GM13977 (cell line): Measurements from ENCODE around the gene SGK1.

Experiments used
- DNase-seq: peaks from one replicate; pipeline ENCODE4 v3.0.0; 2012; ENCODE audit warnings: low spot score
- in situ Hi-C: fragments of 300-500 bp; cut with MboI; formaldehyde crosslinking; loops from one replicate; pipeline ENCODE4 v1.12.0; 2022; ENCODE audit warnings: low sequenced_read_pairs, low pct_unique_long_range_greater_than_20kb, mixed read lengths, inconsistent platforms; ENCODE audit not compliant: unreplicated experiment
- TF ChIP-seq, protein P1 (sequence below): IDR thresholded peaks from 2 replicates; pipeline ENCODE4 v1.5.1; 2012; ENCODE audit warnings: mild to moderate bottlenecking, control low read depth; ENCODE audit not compliant: insufficient read depth; ENCODE audit errors: extremely low read depth, missing control alignments

Gene SGK1

GRCh38 chr6:134152767-134153485 lies 165.0 kb downstream of the SGK1 start:
- DNase-seq, result no peak
- in situ Hi-C loops, result loop anchor here (25.0 kb wide), 2 partner anchors 734 to 1284 kb away; no protein-coding TSS in a partner anchor
- TF ChIP-seq, protein P1, sequence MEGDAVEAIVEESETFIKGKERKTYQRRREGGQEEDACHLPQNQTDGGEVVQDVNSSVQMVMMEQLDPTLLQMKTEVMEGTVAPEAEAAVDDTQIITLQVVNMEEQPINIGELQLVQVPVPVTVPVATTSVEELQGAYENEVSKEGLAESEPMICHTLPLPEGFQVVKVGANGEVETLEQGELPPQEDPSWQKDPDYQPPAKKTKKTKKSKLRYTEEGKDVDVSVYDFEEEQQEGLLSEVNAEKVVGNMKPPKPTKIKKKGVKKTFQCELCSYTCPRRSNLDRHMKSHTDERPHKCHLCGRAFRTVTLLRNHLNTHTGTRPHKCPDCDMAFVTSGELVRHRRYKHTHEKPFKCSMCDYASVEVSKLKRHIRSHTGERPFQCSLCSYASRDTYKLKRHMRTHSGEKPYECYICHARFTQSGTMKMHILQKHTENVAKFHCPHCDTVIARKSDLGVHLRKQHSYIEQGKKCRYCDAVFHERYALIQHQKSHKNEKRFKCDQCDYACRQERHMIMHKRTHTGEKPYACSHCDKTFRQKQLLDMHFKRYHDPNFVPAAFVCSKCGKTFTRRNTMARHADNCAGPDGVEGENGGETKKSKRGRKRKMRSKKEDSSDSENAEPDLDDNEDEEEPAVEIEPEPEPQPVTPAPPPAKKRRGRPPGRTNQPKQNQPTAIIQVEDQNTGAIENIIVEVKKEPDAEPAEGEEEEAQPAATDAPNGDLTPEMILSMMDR, result no peak

DNA sequence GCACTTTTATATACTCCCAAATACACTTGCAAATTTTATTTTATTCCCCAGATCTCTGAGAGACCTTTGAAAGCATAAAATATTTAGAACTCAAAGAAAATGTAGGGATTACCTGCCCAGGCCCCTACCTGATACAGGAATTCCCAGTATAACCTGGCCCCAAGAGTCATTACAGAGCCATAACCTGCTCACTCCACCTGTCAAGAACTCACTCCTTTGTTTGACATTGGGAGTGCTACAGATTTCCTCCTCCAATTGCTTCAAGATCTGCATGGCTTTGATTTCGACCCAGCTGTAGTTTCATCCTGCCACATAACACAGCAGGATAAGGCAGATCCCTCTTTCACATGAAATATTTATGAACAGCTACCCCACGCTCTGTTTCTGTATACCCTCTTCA lies 169.3 kb downstream of the SGK1 start:
- in situ Hi-C loops, result no loop called here
- TF ChIP-seq, protein P1, result no peak
- no peak for DNase-seq

DNA sequence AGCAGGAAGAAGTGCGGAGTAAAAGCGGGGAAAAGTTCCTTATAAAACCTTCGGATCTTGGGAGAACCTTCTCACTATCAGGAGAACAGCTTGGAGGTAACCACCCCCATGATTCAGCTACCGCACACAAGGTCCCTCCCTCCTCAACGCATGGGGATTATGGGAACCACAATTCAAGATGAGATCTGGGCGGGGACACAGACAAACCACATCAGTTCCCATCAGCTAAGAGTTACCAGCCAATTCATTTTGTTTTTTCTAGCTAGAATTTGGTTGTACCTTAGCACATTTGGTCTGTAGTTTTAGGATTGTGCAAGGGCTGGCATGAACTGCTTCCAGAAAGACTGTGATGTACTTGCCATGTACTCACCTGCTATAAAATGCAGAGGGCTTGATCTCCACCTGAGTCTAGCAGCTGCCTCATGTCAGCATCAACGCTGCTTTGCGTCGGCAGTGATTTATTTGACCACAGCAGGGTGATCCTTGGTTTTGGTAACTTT lies 170.8 kb downstream of the SGK1 start:
- no peak for DNase-seq
- TF ChIP-seq, protein P1, result no peak
- in situ Hi-C loops, result no loop called here

- TF ChIP-seq, protein P1, result no peak
- no peak for DNase-seq
- in situ Hi-C loops, result no loop called here
These were observed 171.5 kb downstream of the SGK1 start for GRCh38 chr6:134146268-134147033.

- TF ChIP-seq, protein P1, result no peak
- no peak for DNase-seq
- in situ Hi-C loops, result no loop called here
These were observed 172.1 kb downstream of the SGK1 start for GRCh38 chr6:134145786-134146185.

GRCh38 chr6:134138226-134138975 lies 179.5 kb downstream of the SGK1 start:
- in situ Hi-C loops, result no loop called here
- TF ChIP-seq, protein P1, result no peak
- no peak for DNase-seq
